NCI-H82 (cell line): ENCODE results near the gene FBXL4.

Experiments
- DNase-seq: peaks from one replicate; lab custom pipeline; 2025; lab: John Stamatoyannopoulos, UW

FBXL4 gene

GRCh38 chr6:98824162-98824901 lies 123.4 kb downstream of the FBXL4 start:
- peak; percentile 44 for DNase-seq

GRCh38 chr6:98823428-98824161 lies 124.2 kb downstream of the FBXL4 start:
- DNase-seq, result peak; percentile 35

GRCh38 chr6:98821756-98822405 lies 125.9 kb downstream of the FBXL4 start:
- no peak for DNase-seq
